Measurements from ENCODE around the gene WDFY3. TPM values are rescaled to one million over a fixed set of nuclear protein-coding genes. Genes with fewer than 3 reads are reported as not detected.

WDFY3 gene
- total and polyA plus RNA-seq, 4 donors: 7.5 to 229 (median 75.8) TPM

GRCh38 chr4:84804136-84804535 is 162.4 kb downstream of the WDFY3 start:
- no peaks in the 10 kb centered on the region for H3K27me3 ChIP-seq (ENCODE audit: control insufficient read depth in 3 of 3, insufficient read depth in 3 of 3, low read length in 2 of 3)
- no peak for ATAC-seq (ENCODE audit: insufficient read depth, low FRiP score)
- no peaks in the 10 kb centered on the region for H3K9me3 ChIP-seq (ENCODE audit: control insufficient read depth in 4 of 4, insufficient read depth in 3 of 4, low read length in 3 of 4)
- peaks cover 2 to 32% (median 8%) of the 10 kb centered on the region in 4 donors for H3K36me3 ChIP-seq (ENCODE audit: control insufficient read depth in 4 of 4, insufficient read depth in 4 of 4, low read length in 4 of 4)
- TF ChIP-seq CTCF (IDR thresholded peaks at IDR 0.05; ENCODE audit: control extremely low read depth, extremely low read depth): no peak
- peaks cover 0 to 9% (median 0%) of the 10 kb centered on the region in 5 donors for H3K4me1 ChIP-seq (ENCODE audit: control insufficient read depth in 5 of 5, insufficient read depth in 5 of 5, low read length in 5 of 5)
- peak overlapping the region in 1 of 2 donors; percentile 20 for H3K9ac ChIP-seq (ENCODE audit: insufficient read depth in 1 of 2, low read length in 2 of 2)
- WGBS, 2 donors: 80 to 85% methylated on average over 4 of the region's 4 CpGs
- peak; percentile 15 to 84 (median 79) for DNase-seq
- no peak overlapping the region for H3K27ac ChIP-seq (ENCODE audit: low read depth in 1 of 2, low read length in 1 of 2)
- no peak overlapping the region for H3K4me3 ChIP-seq

- no peak overlapping the region for H3K4me3 ChIP-seq
- no peak overlapping the region for H3K9ac ChIP-seq (ENCODE audit: insufficient read depth in 1 of 2, low read length in 2 of 2)
- H3K27ac ChIP-seq (ENCODE audit: low read depth in 1 of 2, low read length in 1 of 2): no peak overlapping the region
- H3K9me3 ChIP-seq (ENCODE audit: control insufficient read depth in 4 of 4, insufficient read depth in 3 of 4, low read length in 3 of 4): no peaks in the 10 kb centered on the region
- DNase-seq (peak in 1 of 3 donors; percentile 5), ATAC-seq (ENCODE audit: insufficient read depth, low FRiP score) (no peak)
- H3K4me1 ChIP-seq (ENCODE audit: control insufficient read depth in 5 of 5, insufficient read depth in 5 of 5, low read length in 5 of 5): peaks cover 0 to 5% (median 0%) of the 10 kb centered on the region in 5 donors
- TF ChIP-seq CTCF (IDR thresholded peaks at IDR 0.05; ENCODE audit: control extremely low read depth, extremely low read depth): no peak
- peaks cover 2 to 27% (median 7%) of the 10 kb centered on the region in 4 donors for H3K36me3 ChIP-seq (ENCODE audit: control insufficient read depth in 4 of 4, insufficient read depth in 4 of 4, low read length in 4 of 4)
- 88 to 92% methylated on average over 1 of the region's 1 CpG for WGBS, 2 donors
- H3K27me3 ChIP-seq (ENCODE audit: control insufficient read depth in 3 of 3, insufficient read depth in 3 of 3, low read length in 2 of 3): no peaks in the 10 kb centered on the region
Observed at GRCh38 chr4:84803720-84804119, 162.8 kb downstream of the WDFY3 start.

- no peaks in the 10 kb centered on the region for H3K27me3 ChIP-seq (ENCODE audit: control insufficient read depth in 3 of 3, insufficient read depth in 3 of 3, low read length in 2 of 3)
- H3K27ac ChIP-seq (ENCODE audit: low read depth in 1 of 2, low read length in 1 of 2): no peak overlapping the region
- TF ChIP-seq CTCF (IDR thresholded peaks at IDR 0.05; ENCODE audit: control extremely low read depth, extremely low read depth): no peak
- no peak overlapping the region for H3K4me3 ChIP-seq
- DNase-seq (no peak), ATAC-seq (ENCODE audit: insufficient read depth, low FRiP score) (no peak)
- no peaks in the 10 kb centered on the region for H3K9me3 ChIP-seq (ENCODE audit: control insufficient read depth in 4 of 4, insufficient read depth in 3 of 4, low read length in 3 of 4)
- H3K36me3 ChIP-seq (ENCODE audit: control insufficient read depth in 4 of 4, insufficient read depth in 4 of 4, low read length in 4 of 4): peaks cover 2 to 21% (median 6%) of the 10 kb centered on the region in 4 donors
- no peak overlapping the region for H3K9ac ChIP-seq (ENCODE audit: insufficient read depth in 1 of 2, low read length in 2 of 2)
- WGBS, 2 donors: 90 to 94% methylated on average over 2 of the region's 2 CpGs
- H3K4me1 ChIP-seq (ENCODE audit: control insufficient read depth in 5 of 5, insufficient read depth in 5 of 5, low read length in 5 of 5): peaks cover 0 to 5% (median 0%) of the 10 kb centered on the region in 5 donors
Observed at GRCh38 chr4:84803116-84803515, 163.4 kb downstream of the WDFY3 start.

- H3K27me3 ChIP-seq (ENCODE audit: control insufficient read depth in 3 of 3, insufficient read depth in 3 of 3, low read length in 2 of 3): no peaks in the 10 kb centered on the region
- H3K4me1 ChIP-seq (ENCODE audit: control insufficient read depth in 5 of 5, insufficient read depth in 5 of 5, low read length in 5 of 5): peaks cover 0 to 5% (median 0%) of the 10 kb centered on the region in 5 donors
- DNase-seq (no peak), ATAC-seq (ENCODE audit: insufficient read depth, low FRiP score) (no peak)
- no peak overlapping the region for H3K9ac ChIP-seq (ENCODE audit: insufficient read depth in 1 of 2, low read length in 2 of 2)
- H3K9me3 ChIP-seq (ENCODE audit: control insufficient read depth in 4 of 4, insufficient read depth in 3 of 4, low read length in 3 of 4): no peaks in the 10 kb centered on the region
- TF ChIP-seq CTCF (IDR thresholded peaks at IDR 0.05; ENCODE audit: control extremely low read depth, extremely low read depth): no peak
- peaks cover 4 to 24% (median 9%) of the 10 kb centered on the region in 4 donors for H3K36me3 ChIP-seq (ENCODE audit: control insufficient read depth in 4 of 4, insufficient read depth in 4 of 4, low read length in 4 of 4)
- H3K4me3 ChIP-seq: no peak overlapping the region
- no peak overlapping the region for H3K27ac ChIP-seq (ENCODE audit: low read depth in 1 of 2, low read length in 1 of 2)
Observed at GRCh38 chr4:84800256-84800655, 166.2 kb downstream of the WDFY3 start.
